HepG2 (cell line): ENCODE measurements around the gene IP6K1.

ENCODE experiments used
- EZH2 ChIP-seq: conservative IDR thresholded peaks from 2 replicates; pipeline ENCODE4 v1.6.1; 2012; ENCODE audit warnings: mild to moderate bottlenecking, low read depth, low read length, moderate library complexity
- TBX2 ChIP-seq: sonication (generic); formaldehyde crosslinking; IDR thresholded peaks from 2 replicates; pipeline ENCODE4 v1.5.0; 2020; ENCODE audit warnings: missing genetic modification reagents, mild to moderate bottlenecking, borderline replicate concordance

DNA sequence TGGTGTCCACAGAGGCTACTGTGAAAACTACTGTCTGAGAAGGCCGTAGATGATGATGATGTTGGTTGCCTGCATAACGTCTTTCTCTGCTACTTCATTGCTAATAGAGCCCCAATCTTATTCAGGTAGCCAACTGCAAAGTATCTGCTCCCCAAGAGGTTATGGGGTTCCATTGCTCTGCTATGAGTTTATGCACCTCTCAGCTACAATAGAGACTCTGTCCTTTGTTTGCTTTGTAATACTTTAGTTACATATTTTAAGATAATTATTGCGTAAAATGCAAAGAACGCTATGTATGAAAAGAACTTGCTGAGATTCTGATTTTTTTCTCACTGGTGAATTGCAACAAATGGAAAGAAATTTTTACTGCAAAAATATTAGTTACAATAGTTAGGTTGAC, 34.8 kb downstream of the IP6K1 start:
- TF ChIP-seq TBX2 (CRISPR knock-in tag) = no peak
- TF ChIP-seq EZH2 = no peak
